ENCODE data around the gene TLN1. TPM values are rescaled to one million over a fixed set of nuclear protein-coding genes. Genes with fewer than 3 reads are reported as not detected.

Gene TLN1
- total and polyA plus RNA-seq, 10 of the 15 experiments (the other 5 are each of a cell fraction or from before 2014, with no cell fraction given), result 11.6 to 305 (median 71.9) TPM

DNA sequence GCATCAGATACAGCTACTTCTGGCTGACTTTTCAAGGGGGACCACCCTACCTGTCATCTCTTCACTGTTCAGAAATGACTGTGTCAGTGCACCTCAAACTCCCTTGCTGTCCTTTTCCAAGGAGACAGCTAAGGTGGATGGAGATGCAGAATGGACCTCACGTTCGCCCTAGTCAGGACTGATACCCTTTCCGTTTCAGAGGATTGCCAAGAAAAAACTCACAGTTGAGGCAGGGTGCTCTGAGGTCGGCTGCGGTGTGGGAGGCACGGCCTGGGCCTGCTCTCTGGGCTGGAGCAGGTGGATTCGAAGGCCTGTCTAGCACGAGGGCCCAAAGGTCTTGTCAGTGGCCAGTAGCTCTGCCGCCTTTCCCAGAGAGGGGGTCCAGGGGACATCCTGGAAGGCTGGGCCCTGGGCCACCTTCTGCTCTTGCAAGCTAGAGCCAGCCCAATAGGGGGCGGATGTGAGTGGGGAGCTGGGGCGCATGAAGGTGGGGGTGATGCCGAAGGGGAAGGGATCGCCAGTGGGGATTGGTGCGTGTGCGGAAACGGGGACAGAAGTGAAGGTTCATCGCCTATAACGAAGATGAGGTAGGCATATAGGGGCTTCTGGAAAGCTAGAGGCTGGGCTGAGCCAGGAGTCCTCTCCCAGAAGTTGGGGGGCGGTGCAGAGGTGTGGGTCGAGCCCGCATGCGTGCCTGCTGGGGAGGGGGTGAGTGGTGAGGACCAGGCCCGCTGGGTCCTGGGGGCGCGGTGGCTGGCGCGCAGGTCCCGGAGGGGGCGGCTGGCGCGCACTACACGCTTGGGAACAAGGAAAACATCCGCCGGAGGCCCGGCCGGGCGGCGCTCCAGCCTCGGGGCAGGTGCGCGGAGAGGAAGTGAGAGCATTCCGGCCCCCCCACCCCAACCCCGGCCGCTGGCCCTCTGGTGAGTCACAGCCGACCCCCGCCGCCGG is 24.6 kb upstream of the TLN1 start (continued):
- TF ChIP-seq, protein P1, sequence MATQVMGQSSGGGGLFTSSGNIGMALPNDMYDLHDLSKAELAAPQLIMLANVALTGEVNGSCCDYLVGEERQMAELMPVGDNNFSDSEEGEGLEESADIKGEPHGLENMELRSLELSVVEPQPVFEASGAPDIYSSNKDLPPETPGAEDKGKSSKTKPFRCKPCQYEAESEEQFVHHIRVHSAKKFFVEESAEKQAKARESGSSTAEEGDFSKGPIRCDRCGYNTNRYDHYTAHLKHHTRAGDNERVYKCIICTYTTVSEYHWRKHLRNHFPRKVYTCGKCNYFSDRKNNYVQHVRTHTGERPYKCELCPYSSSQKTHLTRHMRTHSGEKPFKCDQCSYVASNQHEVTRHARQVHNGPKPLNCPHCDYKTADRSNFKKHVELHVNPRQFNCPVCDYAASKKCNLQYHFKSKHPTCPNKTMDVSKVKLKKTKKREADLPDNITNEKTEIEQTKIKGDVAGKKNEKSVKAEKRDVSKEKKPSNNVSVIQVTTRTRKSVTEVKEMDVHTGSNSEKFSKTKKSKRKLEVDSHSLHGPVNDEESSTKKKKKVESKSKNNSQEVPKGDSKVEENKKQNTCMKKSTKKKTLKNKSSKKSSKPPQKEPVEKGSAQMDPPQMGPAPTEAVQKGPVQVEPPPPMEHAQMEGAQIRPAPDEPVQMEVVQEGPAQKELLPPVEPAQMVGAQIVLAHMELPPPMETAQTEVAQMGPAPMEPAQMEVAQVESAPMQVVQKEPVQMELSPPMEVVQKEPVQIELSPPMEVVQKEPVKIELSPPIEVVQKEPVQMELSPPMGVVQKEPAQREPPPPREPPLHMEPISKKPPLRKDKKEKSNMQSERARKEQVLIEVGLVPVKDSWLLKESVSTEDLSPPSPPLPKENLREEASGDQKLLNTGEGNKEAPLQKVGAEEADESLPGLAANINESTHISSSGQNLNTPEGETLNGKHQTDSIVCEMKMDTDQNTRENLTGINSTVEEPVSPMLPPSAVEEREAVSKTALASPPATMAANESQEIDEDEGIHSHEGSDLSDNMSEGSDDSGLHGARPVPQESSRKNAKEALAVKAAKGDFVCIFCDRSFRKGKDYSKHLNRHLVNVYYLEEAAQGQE (IDR thresholded peaks at IDR 0.05; ENCODE audit: low read depth, low read length), result no peak
- TF ChIP-seq IKZF2 (IDR thresholded peaks at IDR 0.05) (no peak), MXI1 (IDR thresholded peaks at IDR 0.05; ENCODE audit: low read depth, low read length) (no peak), ESRRA (IDR thresholded peaks at IDR 0.05; ENCODE audit: low read length) (no peak), SRF (IDR thresholded peaks at IDR 0.05; ENCODE audit: low read depth in 2 of 2, low read length in 2 of 2) (no peak), NR2C2 (IDR thresholded peaks at IDR 0.05; ENCODE audit: borderline replicate concordance, control insufficient read depth, insufficient read length, low read depth) (no peak), NR2F1 (conservative IDR thresholded peaks at IDR 0.05) (no peak), ATF7 (IDR thresholded peaks at IDR 0.05; ENCODE audit: low read depth) (no peak), TCF7 (IDR thresholded peaks at IDR 0.05; ENCODE audit: borderline replicate concordance) (no peak), BRCA1 (IDR thresholded peaks at IDR 0.05; ENCODE audit: low read depth, low read length) (no peak), CHD4 (IDR thresholded peaks at IDR 0.05) (no peak), KDM1A (IDR thresholded peaks at IDR 0.05; ENCODE audit: borderline replicate concordance) (no peak), SREBF1 (IDR thresholded peaks at IDR 0.05; ENCODE audit: low read length) (no peak), NFXL1 (IDR thresholded peaks at IDR 0.05; ENCODE audit: borderline replicate concordance) (no peak), ETV6 (conservative IDR thresholded peaks at IDR 0.05 in 1 of 2, IDR thresholded peaks at IDR 0.05 in 1 of 2; ENCODE audit: borderline replicate concordance in 1 of 2, low read depth in 1 of 2) (no peak), RBBP5 (conservative IDR thresholded peaks at IDR 0.05) (no peak), PAX8 (IDR thresholded peaks at IDR 0.05) (no peak), RUNX3 (IDR thresholded peaks at IDR 0.05; ENCODE audit: low read length) (no peak), ASH2L (IDR thresholded peaks at IDR 0.05; ENCODE audit: borderline replicate concordance, low read depth) (peak; percentile 28; the same call in 1 of the 2 replicates)
- TF ChIP-seq, protein P2, sequence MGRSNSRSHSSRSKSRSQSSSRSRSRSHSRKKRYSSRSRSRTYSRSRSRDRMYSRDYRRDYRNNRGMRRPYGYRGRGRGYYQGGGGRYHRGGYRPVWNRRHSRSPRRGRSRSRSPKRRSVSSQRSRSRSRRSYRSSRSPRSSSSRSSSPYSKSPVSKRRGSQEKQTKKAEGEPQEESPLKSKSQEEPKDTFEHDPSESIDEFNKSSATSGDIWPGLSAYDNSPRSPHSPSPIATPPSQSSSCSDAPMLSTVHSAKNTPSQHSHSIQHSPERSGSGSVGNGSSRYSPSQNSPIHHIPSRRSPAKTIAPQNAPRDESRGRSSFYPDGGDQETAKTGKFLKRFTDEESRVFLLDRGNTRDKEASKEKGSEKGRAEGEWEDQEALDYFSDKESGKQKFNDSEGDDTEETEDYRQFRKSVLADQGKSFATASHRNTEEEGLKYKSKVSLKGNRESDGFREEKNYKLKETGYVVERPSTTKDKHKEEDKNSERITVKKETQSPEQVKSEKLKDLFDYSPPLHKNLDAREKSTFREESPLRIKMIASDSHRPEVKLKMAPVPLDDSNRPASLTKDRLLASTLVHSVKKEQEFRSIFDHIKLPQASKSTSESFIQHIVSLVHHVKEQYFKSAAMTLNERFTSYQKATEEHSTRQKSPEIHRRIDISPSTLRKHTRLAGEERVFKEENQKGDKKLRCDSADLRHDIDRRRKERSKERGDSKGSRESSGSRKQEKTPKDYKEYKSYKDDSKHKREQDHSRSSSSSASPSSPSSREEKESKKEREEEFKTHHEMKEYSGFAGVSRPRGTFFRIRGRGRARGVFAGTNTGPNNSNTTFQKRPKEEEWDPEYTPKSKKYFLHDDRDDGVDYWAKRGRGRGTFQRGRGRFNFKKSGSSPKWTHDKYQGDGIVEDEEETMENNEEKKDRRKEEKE (IDR thresholded peaks at IDR 0.05), result no peak
- TF ChIP-seq, protein P3, sequence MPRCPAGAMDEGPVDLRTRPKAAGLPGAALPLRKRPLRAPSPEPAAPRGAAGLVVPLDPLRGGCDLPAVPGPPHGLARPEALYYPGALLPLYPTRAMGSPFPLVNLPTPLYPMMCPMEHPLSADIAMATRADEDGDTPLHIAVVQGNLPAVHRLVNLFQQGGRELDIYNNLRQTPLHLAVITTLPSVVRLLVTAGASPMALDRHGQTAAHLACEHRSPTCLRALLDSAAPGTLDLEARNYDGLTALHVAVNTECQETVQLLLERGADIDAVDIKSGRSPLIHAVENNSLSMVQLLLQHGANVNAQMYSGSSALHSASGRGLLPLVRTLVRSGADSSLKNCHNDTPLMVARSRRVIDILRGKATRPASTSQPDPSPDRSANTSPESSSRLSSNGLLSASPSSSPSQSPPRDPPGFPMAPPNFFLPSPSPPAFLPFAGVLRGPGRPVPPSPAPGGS (IDR thresholded peaks at IDR 0.05; ENCODE audit: borderline replicate concordance, insufficient read depth, low read depth, low read length, poor library complexity, severe bottlenecking), result no peak
- TF ChIP-seq, protein P4, sequence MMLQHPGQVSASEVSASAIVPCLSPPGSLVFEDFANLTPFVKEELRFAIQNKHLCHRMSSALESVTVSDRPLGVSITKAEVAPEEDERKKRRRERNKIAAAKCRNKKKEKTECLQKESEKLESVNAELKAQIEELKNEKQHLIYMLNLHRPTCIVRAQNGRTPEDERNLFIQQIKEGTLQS (IDR thresholded peaks at IDR 0.05; ENCODE audit: borderline replicate concordance, extremely low read depth, low read depth, low read length), result no peak
